Measurements from ENCODE around the gene RBM17. TPM values are rescaled to one million over a fixed set of nuclear protein-coding genes. Genes with fewer than 3 reads are reported as not detected.

The RBM17 gene
- total and polyA plus RNA-seq, 10 of the 15 experiments (the other 5 are each of a cell fraction or from before 2014, with no cell fraction given): 28.4 to 181 (median 83.9) TPM

- TF ChIP-seq PRDM15 (CRISPR knock-in tag; IDR thresholded peaks at IDR 0.05): no peak
- TF ChIP-seq WRNIP1 (IDR thresholded peaks at IDR 0.05; ENCODE audit: borderline replicate concordance, low read depth, low read length): no peak
- TF ChIP-seq SPI1 (IDR thresholded peaks at IDR 0.05; ENCODE audit: borderline replicate concordance, insufficient read depth, low read depth, low read length): no peak; the same call in 1 of the 2 replicates
- TF ChIP-seq NR2F1 (conservative IDR thresholded peaks at IDR 0.05): peak; percentile 99
- no peak for TF ChIP-seq ELK1 (IDR thresholded peaks at IDR 0.05; ENCODE audit: low read depth, low read length)
- peak; percentile 87 for TF ChIP-seq E2F4 (IDR thresholded peaks at IDR 0.05; ENCODE audit: low read depth, low read length)
- TF ChIP-seq SMAD5 (IDR thresholded peaks at IDR 0.05; ENCODE audit: low read depth): no peak
- no peak for TF ChIP-seq SREBF1 (IDR thresholded peaks at IDR 0.05; ENCODE audit: low read length)
- no peak for TF ChIP-seq ZBTB4 (CRISPR knock-in tag; IDR thresholded peaks at IDR 0.05)
- 0 out of 2 replicates have a peak, but pooled peaks have one; percentile 71 for TF ChIP-seq ESRRA (IDR thresholded peaks at IDR 0.05; ENCODE audit: low read length)
- no peak for TF ChIP-seq PKNOX1 (IDR thresholded peaks at IDR 0.05)
- TF ChIP-seq CTCF (IDR thresholded peaks at IDR 0.05 in 2 of 3, conservative IDR thresholded peaks at IDR 0.05 in 1 of 3; ENCODE audit: control insufficient read depth in 2 of 3, extremely low read depth in 1 of 3, insufficient read depth in 1 of 3, low read depth in 3 of 3, low read length in 3 of 3): peak; percentile 100; a peak in 5 of 6 replicates
- 0 out of 2 replicates have a peak, but pooled peaks have one; percentile 51 for TF ChIP-seq TARDBP (IDR thresholded peaks at IDR 0.05; ENCODE audit: borderline replicate concordance)
- TF ChIP-seq CBX3 (IDR thresholded peaks at IDR 0.05; ENCODE audit: borderline replicate concordance, low read depth): no peak
- peak; percentile 93; the same call in 1 of the 2 replicates for TF ChIP-seq STAT1 (conservative IDR thresholded peaks at IDR 0.05)
Observed at GRCh38 chr10:6088721-6089333, at the start of gene RBM17 (continued).
